ENCODE data around the gene ZFP64.
"Not testable (repeated sequence)": the region's sequence is repeated elsewhere in the genome, so short reads cannot be mapped to it uniquely, and the experiment has no call there.

Gene ZFP64

GRCh38 chr20:52201395-52201794 lies 9.8 kb upstream of the ZFP64 start:
- no peak for DNase-seq

GRCh38 chr20:52200870-52201269 lies 9.3 kb upstream of the ZFP64 start:
- no peak for DNase-seq

GRCh38 chr20:52196845-52197244 lies 5.3 kb upstream of the ZFP64 start:
- no peak for DNase-seq

- no peak for DNase-seq
These were observed 2.4 kb upstream of the ZFP64 start for GRCh38 chr20:52193886-52194545.

DNA sequence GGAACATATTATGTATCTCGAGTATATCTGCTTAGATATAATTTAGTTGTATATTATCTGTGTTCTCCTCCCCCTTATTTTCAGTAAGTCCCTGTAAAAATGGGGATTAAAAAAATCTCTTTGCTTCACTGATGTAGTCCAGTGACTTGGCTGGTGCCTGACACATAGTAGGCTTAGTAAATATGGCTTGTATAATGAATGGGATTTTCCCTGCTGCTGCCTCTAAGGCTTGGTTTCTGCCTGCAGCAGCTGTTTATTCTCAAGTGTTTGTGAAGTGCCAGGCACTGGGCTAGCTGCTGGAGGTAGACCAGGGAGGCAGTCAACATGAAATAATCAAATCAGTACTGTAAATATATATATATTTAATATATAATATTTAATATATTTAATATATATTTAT lies 1.6 kb upstream of the ZFP64 start:
- DNase-seq, result no peak

DNA sequence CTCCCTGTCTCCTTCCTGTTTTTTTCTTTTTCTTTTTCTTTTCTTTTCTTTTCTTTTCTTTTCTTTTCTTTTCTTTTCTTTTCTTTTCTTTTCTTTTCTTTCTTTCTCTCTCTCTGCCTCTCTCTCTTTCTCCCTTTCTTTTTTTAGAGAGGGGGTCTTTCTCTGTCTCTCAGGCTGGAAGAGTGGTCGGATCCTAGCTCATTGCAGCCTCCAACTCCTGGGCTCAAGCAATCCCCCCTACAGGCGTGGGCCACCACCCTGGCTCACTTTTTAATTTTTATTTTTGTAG lies 1.1 kb upstream of the ZFP64 start:
- DNase-seq, result not testable (repeated sequence)

DNA sequence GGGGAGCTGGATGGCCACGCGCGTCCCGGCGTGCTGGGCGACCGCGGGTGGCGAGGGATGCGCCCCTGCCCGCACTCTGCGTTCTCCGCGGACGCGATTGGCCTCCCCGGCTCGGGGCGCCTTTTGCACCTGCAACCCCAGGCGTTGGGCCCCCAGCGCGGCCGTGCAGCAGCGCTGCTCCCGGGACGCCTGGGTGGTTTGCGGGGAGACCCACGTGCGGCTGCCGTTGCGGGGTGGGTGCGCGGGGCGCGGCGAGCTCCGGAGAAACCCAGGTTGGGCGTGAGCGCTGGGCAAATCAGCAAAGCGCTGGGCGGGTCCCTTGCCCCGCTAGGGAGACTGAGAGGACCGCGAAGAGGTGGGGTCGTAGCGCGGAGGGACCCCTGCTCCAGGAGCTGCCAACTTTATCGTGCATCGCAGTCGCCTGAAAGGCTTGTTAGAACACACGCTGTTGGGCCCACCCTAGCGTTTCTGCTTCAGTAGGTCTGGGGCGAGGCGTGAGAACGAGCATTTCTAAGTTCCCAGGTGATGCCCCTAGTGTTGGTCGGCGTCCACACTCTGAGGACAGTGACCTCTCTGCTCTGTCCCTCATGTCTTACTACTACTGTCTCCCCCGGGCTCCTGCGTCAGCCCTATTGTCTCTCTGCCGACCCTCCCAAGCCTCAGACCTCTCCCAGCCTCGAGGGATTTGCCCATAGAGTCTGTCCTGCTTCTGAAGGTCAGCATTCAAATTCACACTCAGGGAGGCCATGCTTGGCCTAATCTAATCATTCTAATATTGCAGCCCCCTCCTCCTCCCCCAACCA lies 538 bp upstream of the ZFP64 start:
- peak; percentile 70 for DNase-seq

DNA sequence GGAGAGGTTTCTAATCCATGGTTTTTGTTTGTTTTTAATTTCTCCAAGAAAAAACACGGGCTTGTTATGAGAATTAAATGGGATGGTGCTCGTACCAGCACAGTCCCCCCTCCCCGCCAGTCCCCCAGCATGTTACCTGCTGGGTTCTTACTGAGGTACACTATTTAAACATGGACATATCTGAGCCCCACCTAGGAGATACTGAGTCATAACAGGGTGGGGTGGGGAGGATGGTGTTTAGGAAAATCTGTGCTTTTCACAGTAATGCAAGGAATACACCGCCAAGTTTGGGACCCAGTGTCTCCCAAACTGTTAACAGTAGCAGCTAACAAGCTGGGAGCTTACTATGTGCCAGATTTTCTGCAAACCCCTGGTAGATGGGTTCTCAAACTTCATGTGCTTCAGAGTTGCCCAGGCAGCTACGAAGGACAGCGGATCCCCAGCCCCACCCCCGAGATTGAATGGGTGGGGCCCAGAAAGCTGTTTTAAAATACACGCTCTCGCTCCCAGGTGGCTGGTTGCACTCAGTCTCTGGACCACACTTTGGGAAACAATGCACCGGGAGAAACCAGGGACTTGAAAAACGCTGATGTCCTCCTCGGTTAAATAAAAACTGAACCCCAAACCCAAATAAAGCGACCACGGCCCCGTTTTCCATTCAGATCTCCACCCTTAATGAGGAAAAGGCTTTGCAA lies 995 bp downstream of the ZFP64 start:
- peak; percentile 73 for DNase-seq

GRCh38 chr20:52181766-52182165 lies 9.8 kb downstream of the ZFP64 start:
- DNase-seq, result no peak

DNA sequence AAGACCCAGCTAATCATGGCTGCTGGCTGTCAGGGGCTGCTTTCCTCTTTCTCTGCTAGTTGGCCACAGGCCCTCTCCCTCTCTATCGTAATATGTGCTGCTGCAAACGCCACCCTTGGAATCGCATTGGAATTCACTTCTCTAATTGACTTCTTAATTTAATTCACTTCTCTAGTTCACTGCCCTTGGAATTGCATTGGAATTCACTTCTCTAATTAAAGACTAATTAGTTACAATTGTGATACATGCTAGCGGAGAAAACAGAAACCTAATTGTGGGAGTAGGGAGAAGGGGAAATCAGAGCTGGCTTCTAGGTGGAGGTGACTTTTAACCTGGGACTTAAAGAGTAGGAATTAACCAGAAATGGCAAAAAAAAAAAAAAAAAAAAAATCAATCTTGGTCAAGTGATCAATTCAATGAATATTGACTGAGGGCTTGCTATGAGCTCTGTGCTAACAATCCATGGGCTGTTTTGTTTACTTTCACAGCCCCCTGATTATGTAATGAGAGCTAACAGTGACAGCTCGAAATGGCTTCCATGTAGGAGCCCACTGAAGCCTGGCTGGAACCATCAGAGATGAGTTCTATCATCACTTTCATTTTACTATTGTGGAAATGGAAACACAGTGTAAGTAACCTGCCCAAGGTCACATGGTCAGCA lies 11.3 kb downstream of the ZFP64 start:
- no peak for DNase-seq

DNA sequence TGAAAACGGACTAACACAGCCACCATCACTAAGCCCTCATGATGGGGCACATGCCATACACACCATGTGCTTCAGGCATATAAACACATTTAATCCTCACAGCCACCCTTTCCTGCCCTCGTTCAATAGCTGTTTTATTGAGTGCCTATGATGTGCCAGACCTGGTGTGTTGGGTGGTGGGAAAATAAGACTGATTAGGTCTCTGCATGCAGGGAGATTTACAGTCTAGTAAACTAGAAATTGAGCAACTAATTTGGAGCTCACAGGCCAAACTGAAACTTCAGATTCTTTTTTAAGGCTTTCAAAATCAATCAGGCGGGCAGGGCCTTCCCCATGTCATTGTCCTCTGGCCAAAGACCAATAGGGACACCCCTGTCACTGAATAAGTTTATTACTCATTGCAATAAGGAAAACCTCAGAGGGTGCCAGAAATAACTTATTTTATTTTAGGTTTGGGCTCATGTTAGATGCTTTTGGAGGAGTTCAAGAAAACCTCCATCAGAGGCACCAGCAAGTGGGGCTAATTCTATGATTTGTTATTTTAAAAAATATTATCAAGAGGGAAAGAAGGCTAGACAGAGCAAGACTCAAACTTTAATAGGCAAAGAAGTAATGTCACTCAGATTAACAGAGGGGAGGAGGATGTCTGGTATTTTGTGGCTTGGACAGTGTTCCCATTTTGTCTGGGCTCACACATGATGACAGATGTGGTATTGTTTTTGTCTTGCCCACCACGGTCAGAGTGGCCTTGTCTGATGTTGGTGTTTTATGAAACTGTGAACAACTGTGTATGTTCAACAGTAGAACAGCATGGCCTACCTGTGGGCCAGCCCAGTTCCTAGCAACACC lies 12.0 kb downstream of the ZFP64 start:
- DNase-seq, result no peak

GRCh38 chr20:52178691-52179090 lies 12.9 kb downstream of the ZFP64 start:
- DNase-seq, result no peak

- no peak for DNase-seq
These were observed 15.7 kb downstream of the ZFP64 start for GRCh38 chr20:52175840-52176239.

- DNase-seq, result peak; percentile 20
These were observed 19.1 kb downstream of the ZFP64 start for GRCh38 chr20:52172392-52173047.

- DNase-seq, result no peak
These were observed 20.6 kb downstream of the ZFP64 start for GRCh38 chr20:52171025-52171424.

DNA sequence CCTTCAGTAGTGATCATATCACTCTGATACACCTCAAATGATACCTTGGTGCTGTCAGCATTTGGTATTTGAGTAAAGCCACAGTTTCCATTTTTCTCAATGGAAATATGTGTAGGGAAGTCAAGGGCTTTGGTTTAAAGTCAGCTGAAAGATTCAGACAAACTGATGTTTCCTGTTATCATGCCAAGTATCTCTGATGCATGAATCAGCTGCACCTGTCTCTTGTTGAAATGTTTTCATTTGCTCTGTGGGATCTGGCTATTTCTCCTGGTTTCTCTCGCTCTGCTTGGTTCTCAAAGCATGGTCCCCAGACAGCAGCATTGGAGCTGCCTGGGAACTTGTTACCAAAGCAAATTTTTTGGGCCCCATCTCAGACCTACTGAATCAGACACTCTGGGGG lies 23.5 kb downstream of the ZFP64 start:
- no peak for DNase-seq

GRCh38 chr20:52167232-52167840 lies 24.2 kb downstream of the ZFP64 start:
- no peak for DNase-seq

DNA sequence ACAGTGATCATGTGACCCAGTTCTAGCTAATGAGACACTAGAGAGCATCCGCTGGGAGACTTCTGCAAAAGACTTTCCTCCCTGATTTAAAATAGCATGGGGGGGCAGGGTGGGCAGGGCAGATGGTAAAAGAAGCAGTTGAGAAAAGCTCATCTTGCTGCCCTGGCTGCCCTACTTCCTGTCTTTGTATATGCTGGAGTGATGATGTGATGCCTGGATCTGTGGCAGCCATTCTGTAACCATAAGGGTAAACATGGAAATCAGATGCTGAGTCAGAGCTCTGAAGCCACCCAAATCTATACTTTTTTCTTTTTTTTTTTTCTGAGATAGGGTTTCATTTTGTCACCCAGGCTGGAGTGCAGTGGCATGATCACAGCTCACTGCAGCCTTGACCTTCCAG lies 25.4 kb downstream of the ZFP64 start:
- DNase-seq, result no peak

- no peak for DNase-seq
These were observed 30.9 kb downstream of the ZFP64 start for GRCh38 chr20:52160621-52161204.

DNA sequence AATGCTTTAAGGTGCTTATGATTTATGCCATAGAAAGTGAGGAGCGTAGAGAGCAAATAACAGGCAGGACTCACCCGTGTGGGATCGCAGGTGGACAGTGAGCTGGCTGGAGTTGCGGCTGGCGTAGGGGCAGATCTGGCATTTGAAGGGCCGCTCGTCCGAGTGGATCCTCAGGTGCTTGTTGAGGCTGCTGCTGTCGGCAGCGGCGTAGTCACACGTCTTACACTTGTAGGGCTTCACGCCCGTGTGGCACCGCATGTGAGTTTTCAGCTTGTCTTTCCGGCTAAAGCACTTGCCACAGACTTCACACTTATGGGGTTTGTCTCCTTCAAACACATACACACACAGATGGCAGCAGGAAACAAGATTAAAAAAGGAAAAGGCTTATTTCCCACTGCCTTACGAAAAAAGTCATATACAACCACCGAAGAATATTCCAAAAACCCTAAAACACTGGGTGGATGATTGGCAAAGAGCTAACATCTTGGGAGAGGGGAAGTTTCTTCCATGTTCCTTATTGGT lies 31.5 kb downstream of the ZFP64 start:
- no peak for DNase-seq

DNA sequence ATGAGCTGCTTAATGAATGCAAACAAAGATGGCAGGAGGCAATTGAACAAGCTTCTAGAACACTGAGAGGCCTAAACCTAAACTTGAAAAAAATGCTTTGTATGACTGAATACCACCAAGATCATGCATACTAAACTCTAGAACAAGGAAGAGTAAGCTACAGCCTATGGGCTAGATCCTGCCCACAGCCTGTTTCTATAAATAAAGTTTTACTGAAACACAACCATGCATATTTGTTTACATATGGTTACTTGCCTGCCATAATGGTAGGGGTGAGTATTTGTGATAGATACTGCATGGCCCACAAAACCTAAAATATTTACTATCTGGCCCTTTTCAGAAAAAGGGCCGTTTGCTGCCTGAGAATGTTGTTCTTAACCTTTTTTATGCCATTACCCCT lies 37.0 kb downstream of the ZFP64 start:
- no peak for DNase-seq
